CD4-positive, alpha-beta T cell treated with Interleukin-15 for 4 hours (primary cell): ENCODE measurements around the gene POP7.

ENCODE experiments used
- DNase-seq: peaks from one replicate; pipeline ENCODE4 v3.0.0-alpha.2; 2020; ENCODE audit warnings: low spot score

Gene POP7

DNA sequence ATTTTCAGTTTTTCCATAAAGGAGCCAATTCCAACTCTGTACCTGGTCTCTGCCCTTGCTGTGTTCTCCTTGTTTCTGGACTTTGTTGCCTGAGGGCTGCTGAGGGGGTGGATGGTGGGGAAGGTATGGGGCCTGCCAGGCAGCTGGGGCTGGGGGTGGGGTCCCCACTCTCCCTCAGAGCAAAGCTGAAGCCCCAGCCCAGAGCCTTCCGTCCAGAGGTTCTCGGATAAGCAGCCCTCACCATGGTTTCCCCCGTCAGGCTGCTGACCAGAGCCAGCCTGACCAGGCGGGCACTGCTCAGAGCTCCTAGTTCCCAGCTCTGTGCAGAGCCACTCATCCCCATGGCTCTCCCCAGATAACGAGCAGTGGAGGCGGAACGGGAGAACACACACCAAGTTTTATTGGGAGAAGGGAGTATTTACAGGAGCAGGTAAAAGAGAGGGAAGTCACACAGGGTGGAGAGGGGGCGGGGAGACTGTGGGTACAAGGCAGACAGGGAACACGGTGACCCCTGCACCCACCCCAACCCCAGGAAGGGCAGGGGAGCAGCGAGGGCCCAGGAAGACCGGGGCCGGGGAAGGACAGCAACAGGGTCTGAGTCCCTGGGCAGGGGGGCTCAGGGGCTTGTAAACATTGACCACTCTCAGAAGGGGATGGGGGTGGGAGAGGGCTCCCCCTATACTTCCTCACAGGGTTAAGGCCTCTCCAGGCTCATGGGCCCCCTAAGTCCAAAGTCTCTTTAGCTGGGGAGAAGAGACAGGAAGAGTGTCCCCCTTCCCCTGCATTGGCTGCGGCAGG is 26.6 kb upstream of the POP7 start:
- no peak for DNase-seq

DNA sequence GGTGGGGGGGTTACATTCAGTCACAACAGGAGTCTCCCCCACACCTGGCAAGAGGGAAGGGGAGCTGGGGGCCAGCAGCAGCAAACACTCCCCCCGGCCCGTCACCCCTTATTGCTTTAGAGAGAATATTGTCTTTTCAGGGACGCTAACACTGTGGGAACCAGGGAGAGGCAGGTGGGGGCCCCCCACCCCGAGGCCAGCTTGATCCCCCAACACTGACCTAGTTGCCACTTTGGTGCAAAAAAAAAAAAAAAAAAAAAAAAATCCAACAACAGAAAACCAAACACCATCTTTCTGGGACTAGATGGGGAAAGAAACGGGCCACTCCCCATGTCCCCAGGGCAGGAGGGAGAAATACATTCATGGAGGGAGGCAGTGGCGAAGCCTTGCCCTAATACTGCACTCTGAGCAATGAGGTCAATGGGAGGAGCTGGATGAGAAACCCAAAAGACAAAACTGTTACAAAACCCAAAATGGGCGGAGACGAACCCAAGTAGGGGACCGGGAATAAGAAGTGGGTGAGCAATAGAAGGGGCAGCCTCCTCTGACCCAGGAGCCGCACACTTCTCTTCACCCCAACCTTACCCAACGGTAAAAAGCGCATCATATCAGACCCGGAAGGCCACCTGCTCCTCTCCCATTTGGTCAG is 25.9 kb upstream of the POP7 start:
- no peak for DNase-seq

DNA sequence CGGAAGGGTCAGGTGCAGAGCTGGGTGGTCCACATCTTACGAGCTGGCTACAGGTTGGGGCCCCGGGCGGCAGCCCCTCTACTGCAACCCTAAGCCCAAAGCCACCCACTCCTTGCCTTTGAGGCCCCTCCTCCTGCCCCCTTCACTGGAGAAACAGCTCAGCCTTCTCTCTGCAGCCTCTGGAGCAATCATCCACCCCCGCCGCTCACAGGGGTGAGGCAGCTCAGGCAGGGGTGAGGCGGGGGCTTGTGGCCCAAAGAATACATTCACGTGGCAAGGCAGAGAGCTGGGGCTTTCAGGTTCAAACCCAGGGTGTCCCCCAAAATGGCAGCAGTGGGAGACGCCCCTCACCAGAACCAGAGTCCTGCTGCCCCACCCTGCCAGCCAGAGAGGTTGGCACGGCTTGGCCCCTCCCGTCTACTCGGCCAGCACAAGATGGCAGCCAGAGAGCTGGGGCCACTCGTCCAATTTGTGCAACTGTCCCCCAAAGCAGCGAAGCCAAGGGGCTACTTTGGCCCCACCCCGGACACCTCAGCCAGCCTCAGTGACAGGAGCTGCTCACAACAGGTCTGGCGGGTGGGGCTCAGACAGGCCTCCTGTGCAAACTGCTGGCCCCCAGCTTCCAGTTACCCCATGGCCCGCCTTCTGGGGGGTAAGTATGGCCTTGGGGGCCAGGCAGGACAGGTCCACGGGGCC is 25.2 kb upstream of the POP7 start:
- no peak for DNase-seq

DNA sequence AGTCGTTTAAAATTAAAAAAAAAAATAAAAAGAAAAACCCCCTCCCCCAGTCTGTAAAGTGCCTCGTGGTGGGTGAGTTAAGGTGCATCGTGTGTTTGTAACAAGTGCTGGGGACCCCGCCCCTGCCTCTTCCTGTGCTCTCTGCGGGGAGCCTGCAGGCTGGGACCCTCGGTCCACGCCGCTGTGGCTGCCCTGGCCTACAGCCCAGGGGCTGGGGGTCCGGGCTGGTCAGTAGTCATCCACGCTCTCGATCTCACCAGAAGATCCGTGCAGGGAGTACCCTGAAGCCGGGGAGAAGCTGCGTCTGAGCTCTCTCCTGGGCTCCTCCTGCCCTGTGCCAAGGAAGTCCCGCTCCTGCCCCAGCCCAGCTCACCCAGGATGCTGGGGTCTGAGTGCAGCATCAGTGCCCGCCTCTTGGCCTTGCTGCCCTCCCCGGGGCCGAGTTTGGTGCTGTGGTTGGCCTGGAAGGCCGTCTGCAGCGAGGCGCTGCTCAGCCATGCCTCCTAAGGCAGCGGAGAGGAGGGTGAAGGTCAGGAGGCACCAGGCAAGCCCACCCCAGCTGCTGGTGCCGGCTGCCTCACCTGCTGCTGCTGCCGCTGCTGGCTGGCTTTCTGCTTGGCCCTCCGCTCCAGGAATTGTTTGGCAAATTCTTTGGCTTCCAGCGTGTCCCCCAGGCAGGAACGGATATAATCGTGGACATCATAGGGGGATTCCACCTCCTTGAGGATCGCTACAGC is 24.3 kb upstream of the POP7 start:
- no peak for DNase-seq

DNA sequence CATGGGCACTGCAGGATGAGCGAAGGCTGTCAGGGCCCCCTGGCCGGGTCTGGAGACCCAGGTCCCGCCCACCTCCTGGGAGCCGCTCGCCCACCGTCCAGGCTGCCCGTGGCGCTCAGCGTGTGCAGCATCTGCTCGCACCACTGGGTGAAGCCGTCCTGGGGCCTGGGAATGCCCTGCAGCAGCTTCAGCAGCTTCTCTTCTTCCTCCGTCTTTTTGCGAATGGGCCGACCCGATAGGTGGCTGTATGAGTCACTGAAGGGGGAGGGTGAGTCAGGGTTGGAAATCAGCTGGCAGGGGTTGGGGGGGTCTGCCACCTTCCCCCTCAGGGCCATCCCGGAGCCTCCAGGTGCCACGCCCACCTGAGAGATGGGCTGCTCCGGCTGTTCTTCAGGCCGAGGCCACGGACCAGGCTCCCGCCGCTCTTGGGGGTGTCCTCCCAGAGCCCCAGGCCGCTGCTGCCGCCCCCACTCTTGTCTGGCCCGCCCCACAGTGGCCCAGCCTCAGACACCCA is 23.6 kb upstream of the POP7 start:
- peak; percentile 30 for DNase-seq

DNA sequence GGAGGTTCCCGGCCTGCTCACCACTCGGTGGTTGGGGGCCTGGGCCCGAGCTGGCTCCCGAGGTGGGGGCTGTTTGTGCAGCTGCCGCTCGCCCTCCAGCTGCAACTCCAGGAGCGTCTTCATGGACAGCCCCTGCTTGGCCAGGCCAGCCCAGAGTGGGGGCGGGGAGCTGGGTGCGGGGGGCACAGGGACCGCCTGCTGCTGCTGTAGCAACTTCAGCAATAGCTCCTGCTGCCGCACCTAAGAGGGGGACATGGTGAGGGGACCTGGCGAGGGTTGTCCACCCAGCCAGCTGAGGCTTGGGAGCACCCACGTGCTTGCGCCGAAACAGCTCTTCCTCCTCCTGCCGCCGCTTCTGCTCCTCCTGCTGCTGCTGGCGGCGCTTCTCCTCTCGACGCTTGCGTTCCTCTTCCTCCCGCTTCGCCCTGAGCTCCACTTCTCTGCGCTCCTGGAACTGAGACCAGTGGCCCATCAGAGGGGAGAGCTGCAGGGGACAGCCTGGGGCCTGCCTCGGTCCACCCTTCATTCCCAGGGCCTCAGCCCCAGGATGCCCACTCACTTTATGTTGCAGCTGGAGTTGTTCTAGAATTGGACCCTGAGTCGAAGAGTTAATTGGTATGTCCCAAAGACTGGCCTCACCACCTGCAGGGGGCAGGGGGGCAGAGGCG is 22.8 kb upstream of the POP7 start:
- no peak for DNase-seq

DNA sequence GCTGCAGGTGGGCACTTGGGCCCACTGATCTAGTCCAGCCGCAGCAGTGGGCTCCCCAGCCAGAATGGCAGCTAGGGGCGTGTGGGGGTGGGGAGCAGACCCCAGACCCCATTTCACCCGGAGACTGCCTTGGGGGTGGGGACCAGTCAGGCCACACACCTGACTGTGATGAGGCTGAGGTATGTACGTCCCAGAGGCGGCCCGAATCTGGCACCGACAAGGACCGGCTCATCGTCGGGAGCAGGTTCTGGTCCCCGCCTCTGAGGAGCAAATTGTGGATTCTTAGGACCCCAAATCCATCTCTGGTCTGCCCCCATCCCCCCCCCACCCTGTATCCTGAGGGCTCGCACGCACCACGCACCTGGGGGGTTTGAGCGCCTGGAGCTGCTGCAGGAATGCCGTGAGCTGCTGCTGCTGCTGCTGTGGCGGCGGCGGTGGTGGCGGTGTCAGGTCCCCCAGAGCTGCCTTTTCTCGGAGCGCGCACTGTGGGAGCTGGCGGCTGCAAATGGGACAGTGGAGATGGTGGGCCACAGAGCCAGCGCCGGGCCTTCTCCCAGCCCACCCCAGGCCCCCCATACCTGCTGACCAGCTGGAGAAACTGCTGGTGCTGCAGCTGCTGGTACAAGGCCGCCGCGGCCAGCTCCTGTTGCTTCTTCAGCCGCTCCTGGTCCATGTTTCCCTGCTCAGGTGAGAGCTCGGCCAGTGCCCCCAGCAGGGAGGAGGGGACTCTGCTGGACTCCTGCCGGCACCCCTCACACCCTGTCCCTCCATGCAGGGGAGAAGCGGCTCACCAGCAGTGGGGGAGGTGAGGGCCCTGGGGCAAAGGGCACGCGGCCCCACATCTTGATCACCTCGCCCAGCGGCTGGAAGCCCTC is 22.0 kb upstream of the POP7 start:
- DNase-seq, result no peak

DNA sequence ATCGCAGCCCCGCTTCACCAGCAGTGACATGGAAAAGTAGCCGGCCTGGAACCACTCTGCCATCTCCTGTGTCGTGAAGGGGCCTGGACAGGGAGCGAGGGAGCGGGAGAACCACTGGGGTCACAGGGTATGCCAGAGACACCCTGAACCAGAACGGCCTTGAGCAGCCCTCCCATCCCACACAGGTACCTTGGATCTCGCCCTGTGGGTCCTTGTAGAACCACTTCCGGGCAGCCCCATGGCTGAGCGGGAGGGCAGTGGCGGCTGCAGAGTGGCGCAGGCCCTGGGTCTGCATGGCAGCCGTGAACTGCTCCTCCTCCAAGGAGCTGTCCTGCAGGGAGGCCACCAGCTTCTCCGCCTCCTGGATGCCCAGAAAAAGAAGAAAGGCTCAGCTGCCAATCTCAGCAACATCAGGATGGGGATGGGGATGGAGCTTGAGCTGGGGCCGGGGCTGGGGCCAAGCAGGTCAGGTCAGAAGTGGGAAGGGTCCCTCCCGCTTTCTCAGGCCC is 21.3 kb upstream of the POP7 start:
- DNase-seq, result no peak

DNA sequence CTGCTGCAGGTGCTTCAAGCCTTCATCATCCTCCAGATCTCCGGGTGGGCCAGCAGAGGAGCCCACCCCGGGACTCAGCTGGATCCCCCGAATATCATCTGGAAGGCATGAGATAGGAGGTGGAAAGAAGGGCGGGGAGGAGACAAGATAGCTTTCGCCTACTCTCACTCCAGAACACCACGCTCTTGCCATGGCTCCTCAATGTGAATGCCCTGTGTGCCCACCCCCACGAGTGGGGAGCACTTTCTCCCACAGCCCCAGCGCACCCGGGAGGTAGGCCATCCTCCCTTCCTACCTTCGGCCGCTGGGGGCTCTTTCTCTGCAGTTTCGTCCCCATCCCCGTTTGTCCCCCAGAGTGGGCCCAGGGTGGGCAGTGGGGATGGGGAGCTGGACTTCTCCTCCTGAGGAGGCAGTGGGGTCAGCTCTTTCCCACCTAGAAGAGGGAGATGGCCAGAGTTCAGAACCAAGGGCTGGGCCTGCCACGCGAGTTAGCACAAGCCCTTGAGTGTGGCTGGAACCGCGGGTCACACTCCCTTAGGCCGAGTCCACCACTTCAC is 20.8 kb upstream of the POP7 start:
- no peak for DNase-seq

DNA sequence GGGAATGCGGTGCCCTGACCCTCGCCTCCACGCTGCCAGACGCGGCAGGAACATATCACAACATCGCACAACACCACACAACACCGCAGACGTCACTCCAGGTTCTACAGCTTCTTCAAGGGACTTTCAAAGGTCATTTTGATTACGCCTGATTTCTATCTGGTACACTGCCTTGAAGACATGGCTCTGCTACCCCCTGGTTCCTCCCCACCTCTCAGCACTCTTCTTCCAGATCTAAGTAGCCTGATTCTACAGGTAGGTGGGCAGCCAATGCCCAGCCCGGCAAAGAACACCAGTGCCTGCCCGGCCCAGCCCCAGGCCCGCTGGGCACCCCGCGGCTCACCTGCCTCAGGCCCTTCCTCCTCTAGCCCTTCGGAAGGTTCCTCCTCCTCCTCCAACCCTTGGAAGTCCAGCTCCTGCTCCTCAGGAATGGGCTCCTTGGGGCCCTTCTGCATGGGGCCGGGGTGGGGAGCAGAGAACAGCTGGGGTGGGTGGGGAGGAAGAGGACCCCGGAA is 20.2 kb upstream of the POP7 start:
- no peak for DNase-seq

DNA sequence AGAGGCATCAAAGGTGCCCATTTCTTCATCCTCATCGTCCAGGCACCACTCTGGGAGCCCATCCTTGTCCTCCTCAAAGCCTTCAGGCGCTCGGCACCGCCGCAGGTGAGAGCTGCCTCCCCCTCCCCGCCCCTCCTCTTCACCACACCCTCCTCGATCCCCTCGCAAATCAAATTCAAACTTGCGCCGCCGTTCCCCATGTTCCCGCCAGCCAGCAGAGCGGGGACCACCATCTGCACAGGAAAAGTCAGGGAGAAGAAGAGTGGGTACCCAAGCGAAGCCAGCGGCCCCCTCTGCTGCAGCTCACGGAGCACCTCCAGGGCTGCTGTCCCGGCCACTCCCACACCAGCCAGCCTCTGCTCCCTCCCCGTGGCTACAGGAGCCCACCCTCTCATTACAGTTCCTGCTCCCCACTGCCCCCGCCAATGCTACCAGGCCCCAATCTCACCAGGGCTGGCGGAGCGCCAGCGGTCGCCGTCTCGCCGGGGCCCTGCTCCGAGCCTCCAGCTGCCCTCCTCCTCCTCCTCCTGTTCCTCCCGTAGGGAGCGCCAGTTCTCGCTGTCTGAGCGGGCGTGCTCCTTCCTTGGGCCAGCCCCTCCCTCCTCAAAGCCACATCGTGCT is 19.6 kb upstream of the POP7 start:
- DNase-seq, result no peak

DNA sequence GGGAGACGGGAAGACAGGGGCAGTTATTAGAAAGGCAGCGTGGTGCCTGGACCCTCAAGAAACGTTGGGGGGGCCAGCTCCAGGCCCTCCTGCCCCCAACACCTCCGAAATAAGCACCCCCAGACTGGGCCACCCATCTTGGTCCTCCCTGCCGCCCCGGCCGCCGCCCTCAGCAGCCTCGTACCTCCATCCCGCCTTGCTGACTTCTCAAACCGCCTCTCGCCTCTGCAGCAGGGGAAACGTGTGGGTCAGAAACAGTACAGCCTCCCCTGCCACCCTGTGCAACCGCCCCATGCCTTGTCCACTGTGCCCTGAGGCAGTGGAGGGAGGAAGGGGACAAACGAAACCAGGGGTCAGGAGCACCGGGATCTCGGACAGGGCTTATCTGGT is 19.1 kb upstream of the POP7 start:
- no peak for DNase-seq

DNA sequence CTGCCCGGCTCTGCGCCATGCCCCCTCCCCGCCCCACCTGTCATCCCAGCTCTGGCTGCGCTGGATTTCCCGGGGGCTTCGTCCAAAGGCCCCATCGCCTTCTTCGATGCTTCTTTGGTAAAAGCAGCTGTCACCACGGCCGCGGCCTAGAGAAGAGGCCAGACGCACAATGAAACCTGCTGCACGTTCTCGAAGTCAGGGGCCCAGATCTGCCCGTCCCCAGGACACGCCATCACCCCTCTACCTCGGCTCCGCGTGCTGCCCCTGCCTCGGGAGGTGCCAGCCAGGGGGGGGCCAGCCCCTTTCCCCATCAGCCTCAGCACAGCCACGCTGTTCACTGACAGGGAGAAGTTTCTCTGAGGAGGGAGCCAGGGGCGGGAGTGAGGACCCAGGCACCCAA is 18.7 kb upstream of the POP7 start:
- DNase-seq, result no peak

DNA sequence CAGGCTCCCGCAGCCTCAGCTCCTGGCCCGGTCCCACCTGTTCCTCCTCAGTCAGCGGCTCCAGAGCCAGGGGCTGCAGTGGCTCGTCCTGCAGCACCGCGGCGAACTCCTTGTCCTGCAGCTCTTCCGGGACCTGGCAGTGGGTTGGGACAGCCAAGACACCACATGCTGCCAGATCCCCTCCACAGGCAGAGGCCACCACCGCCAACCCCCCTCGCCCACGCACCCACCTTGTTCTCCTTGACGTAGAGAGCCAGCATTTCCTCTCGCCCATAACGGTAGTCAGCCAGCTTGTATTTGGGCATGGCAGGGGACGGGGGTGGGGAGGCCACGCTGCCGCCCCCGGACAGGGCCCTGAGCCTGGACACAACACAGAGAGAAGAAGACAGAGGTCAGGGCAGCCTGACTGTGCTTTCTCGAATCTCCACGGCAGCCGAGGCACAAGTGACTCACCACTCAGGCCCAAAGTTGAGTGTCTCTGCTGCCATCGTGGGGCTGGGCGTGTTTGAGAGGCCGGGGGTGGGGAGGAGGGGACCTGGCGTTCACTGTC is 18.1 kb upstream of the POP7 start:
- no peak for DNase-seq

DNA sequence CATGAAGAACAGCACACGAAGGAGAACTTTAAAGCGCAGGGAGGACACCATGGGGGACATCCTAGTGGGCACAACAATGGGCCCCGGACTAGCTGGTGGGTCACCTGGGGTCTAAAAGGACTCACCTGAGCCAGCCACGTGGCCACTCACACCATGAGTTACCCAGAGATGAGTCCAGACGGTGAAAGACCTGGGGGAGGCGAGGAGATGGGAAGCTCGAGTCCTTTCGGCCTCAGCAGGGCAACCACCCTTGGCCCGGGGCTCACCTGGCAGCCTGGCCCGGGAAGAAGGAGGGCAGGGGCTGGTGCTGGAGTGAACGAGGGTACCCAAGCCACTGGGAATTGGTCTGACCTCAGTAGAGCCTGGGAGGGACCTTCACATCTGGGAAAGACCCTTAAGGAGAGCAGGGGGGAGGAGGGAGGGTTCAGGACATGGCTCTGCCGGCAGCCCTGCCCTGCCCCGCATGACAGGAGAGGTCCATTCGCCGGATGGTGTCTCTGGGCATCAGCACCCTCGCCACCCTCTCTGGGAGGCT is 17.5 kb upstream of the POP7 start:
- DNase-seq, result no peak

DNA sequence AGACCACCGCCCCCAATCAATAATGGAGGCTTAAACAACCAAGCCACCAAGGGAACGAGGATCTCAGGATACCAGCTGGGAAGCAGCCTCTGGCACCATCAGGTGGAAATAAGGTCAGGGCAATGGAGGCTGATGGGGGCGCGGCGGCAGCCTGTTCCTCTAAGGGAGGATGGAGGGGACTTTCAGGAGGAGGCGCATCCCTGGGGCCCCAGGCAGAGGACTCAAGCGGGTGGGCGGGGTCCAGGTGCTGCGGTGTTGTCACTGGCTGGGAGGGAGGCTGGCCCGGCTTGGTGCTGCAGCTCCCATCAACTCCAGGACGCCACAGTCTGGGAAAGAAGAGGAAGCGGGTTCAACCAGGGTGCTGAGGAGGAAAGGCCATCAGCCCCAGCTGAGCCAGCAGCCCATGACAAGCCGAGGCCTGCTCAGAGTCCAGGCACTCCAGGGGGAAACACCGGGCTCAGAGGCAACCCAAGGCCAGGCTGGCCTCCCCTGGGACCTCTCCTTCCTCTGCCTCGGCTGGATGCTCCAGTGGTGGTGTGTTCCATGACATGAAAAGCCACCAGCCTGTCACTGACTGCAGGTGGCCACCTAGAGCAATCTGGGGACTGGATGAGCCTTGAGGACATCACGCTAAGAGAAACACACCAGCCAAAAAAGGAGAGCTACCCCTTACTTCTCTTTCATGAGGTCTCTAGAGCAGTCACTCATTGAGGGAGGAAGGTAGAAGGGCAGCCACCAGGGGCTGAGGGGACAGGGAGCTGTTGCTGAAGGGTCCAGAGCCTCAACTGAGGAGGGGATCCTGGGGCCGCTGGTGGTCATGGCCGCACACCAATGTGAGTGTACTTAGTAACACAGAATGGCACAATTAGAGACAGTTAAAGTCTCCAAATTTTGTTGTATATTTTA is 16.4 kb upstream of the POP7 start:
- no peak for DNase-seq

DNA sequence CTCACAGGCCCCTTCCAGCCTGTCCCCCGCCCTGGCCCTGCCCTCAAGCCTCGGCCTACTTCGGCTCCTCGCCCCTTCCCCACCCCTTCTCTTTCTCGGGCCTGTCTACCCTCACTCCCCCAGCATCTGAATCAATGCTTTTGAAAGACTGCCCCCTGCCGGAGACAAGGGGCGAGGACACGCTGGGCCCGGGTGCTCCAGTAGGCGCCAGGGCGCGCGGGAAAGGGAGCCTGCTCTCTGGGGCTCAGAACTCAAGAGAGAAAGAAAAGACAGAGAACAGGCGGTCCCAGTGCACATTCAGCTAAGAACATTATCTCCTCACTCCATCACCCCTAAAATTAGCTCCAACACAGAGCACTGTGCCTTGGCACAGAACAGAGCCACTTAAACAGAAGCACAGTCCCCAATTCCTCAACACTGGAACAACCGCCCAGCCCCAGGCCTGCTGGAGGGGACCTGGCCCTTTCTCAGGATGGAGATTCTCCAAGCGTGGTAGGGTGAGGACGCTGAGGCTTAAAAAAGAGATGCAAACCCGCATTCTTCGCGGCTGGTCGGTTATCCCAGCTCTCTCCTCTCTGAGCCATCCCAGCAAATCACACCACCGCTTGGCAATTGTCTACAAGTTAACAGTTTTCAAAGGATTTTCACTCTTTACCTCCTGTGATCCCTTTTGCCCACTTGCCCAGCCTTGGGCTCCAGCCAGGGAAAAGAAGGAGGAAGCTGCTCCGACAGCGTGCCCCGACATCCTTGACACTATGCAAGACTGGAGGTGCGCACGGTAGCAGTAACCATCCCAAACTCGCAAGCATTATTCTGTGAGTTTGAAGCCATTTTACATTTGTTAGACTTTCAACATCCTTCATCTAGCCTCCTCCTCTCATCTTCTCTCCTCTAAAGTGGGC is 14.0 kb upstream of the POP7 start:
- DNase-seq, result peak; percentile 82
